Panc1 (cell line): ENCODE data around the gene PLK5. TPM values are rescaled to one million over a fixed set of nuclear protein-coding genes. Genes with fewer than 3 reads are reported as not detected.
A peak's percentile ranks its signal among the peaks of the same experiment; 100 is the strongest.

ENCODE experiments used
- ATAC-seq: fragments of 200-7000 bp; cut with Tn5 transposase; 2 replicates; pipeline ENCODE4 v1.9.1; 2020; ENCODE audit warnings: mild to moderate bottlenecking, moderate library complexity
- BruUV-seq: library from RNA; stranded (reverse); fragments of 400-500 nt; replicated peaks from 2 replicates; lab custom pipeline; 2021; lab: Mats Ljungman, UMichigan
- CTCF ChIA-PET: fragments of 300-600 bp; sonication (Branson Sonifier 250); formaldehyde crosslinking; loops from one replicate; lab custom pipeline; 2022; ENCODE audit warnings: antibody characterized with exemption; lab: Charles Lee
- POLR2A ChIA-PET: fragments of 300-600 bp; sonication (Branson Sonifier 250); formaldehyde crosslinking; loops from one replicate; lab custom pipeline; 2022; ENCODE audit warnings: antibody characterized with exemption; lab: Charles Lee
- DNase-seq: peaks from one replicate; pipeline ENCODE4 v3.0.0-alpha.2; 2010; ENCODE audit warnings: low read depth, low spot score
- H3K27ac ChIP-seq: 2 replicates; pipeline ENCODE4 v1.5.1; 2011; ENCODE audit warnings: mild to moderate bottlenecking, low read length, inconsistent platforms
- H3K27me3 ChIP-seq: fragments of 200-500 bp; sonication (Bioruptor generic); 2 replicates; pipeline ENCODE4 v1.6.0; 2014; ENCODE audit warnings: low read length, inconsistent platforms; ENCODE audit not compliant: control insufficient read depth, insufficient read depth
- H3K36me3 ChIP-seq: fragments of 200-500 bp; sonication (Bioruptor generic); 2 replicates; pipeline ENCODE4 v1.5.1; 2014; ENCODE audit warnings: inconsistent platforms, mild to moderate bottlenecking, low read length, moderate library complexity; ENCODE audit not compliant: control insufficient read depth, insufficient read depth
- H3K4me1 ChIP-seq: 2 replicates; pipeline ENCODE4 v1.5.1; 2011; ENCODE audit warnings: inconsistent platforms, mild to moderate bottlenecking, low read length, moderate library complexity; ENCODE audit not compliant: control insufficient read depth, insufficient read depth
- H3K4me3 ChIP-seq, 2 experiments: 2 replicates each; pipeline ENCODE4 v1.5.1; 2011 to 2012; ENCODE audit warnings: low read depth in 2 of 2, low read length in 2 of 2, mild to moderate bottlenecking in 2 of 2, inconsistent platforms in 1 of 2, moderate library complexity in 1 of 2
- H3K9me3 ChIP-seq: fragments of 200-500 bp; sonication (Bioruptor generic); 2 replicates; pipeline ENCODE4 v1.5.1; 2014; ENCODE audit warnings: low read depth, mild to moderate bottlenecking, inconsistent platforms, low read length, moderate library complexity; ENCODE audit not compliant: control insufficient read depth, insufficient read depth
- CTCF ChIP-seq: fragments of 450-650 bp; IDR thresholded peaks from 2 replicates; pipeline ENCODE4 v1.5.1; 2017; ENCODE audit warnings: mild to moderate bottlenecking
- POLR2AphosphoS5 ChIP-seq: IDR thresholded peaks from 2 replicates; pipeline ENCODE4 v1.6.1; 2012; ENCODE audit warnings: mild to moderate bottlenecking, low read depth, low read length, moderate library complexity
- REST ChIP-seq, 2 experiments: IDR thresholded peaks; 2 replicates each; pipeline ENCODE4 v1.6.1; 2011 to 2012; ENCODE audit warnings: low read depth in 2 of 2, control low read depth in 1 of 2, low read length in 1 of 2, mild to moderate bottlenecking in 1 of 2, moderate library complexity in 1 of 2; ENCODE audit not compliant: insufficient read depth in 1 of 2
- SIN3A ChIP-seq: IDR thresholded peaks from 2 replicates; pipeline ENCODE4 v1.6.1; 2012; ENCODE audit warnings: low read depth, mild to moderate bottlenecking, low read length, moderate library complexity, borderline replicate concordance; ENCODE audit not compliant: insufficient read depth
- TCF7L2 ChIP-seq: IDR thresholded peaks from 2 replicates; pipeline ENCODE4 v1.6.1; 2011; ENCODE audit warnings: mild to moderate bottlenecking, low read depth, low read length, inconsistent platforms
- in situ Hi-C: cut with HindIII; loops from 2 replicates; pipeline ENCODE4 v1.10.0; 2016; ENCODE audit warnings: low sequenced_read_pairs, low pct_unique_long_range_greater_than_20kb
- intact Hi-C: fragments of 100-400 bp; cut with micrococcal nuclease; formaldehyde crosslinking; loops from one replicate; pipeline ENCODE4 v1.10.0; 2022; ENCODE audit not compliant: unreplicated experiment
- total RNA-seq: library from RNA; stranded (reverse); gene quantifications from one replicate; pipeline ENCODE4 v1.2.1, GENCODE V29; 2021; ENCODE audit not compliant: unreplicated experiment

PLK5 gene
- total RNA-seq, 1 experiment from 2014 or later: not detected

DNA sequence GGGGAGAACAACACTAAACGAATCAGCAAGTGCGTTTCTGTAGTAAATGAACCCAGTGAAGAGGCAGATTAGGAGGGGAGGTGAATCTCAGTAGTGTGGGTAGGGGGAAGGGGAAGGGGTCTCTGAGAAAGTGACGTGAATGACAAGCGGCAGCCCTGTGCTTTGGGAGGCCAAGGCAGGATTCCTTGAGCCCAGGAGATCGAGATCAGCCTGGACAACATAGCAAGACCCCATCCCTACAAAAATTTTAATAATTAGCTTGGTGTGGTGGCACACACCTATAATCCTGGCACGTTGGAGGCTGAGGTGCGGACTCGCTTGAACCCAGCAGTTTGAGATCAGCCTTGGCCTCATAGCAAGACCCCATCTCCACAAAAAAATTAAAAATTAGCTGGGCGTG lies 8.1 kb downstream of the PLK5 start:
- no peak for TF ChIP-seq REST (IDR thresholded peaks at IDR 0.05; ENCODE audit: insufficient read depth in 1 of 2, low read depth in 2 of 2, low read length in 1 of 2)
- no peak for TF ChIP-seq POLR2AphosphoS5
- TF ChIP-seq SIN3A: no peak
- no peak for TF ChIP-seq CTCF
- no peak for TF ChIP-seq TCF7L2
- DNase-seq: no peak
- in situ Hi-C loops (no loop called here), intact Hi-C loops (no loop called here)
- no peak for ATAC-seq
- H3K27me3 ChIP-seq: no peaks in the 10 kb centered on the region
- H3K9me3 ChIP-seq: no peaks in the 10 kb centered on the region
- ChIA-PET CTCF (no interaction called here), POLR2A (no interaction called here)
- no peak overlapping the region for H3K4me3 ChIP-seq
- no peaks in the 10 kb centered on the region for H3K36me3 ChIP-seq
- no peaks in the 10 kb centered on the region for H3K4me1 ChIP-seq
- no peak overlapping the region for H3K27ac ChIP-seq
- no TSS peak for BruUV-seq

- Histone ChIP-seq H3K36me3 (no peaks in the 10 kb centered on the region), H3K27me3 (no peaks in the 10 kb centered on the region), H3K4me3 (no peak overlapping the region), H3K9me3 (no peaks in the 10 kb centered on the region), H3K4me1 (no peaks in the 10 kb centered on the region), H3K27ac (no peak overlapping the region)
- intact Hi-C loops: no loop called here
- TF ChIP-seq POLR2AphosphoS5 (no peak), CTCF (no peak), REST (IDR thresholded peaks at IDR 0.05; ENCODE audit: insufficient read depth in 1 of 2, low read depth in 2 of 2, low read length in 1 of 2) (no peak), SIN3A (no peak), TCF7L2 (no peak)
- in situ Hi-C loops: no loop called here
- ChIA-PET CTCF (no interaction called here), POLR2A (no interaction called here)
- ATAC-seq: peak; percentile 68
- no TSS peak for BruUV-seq
- DNase-seq: no peak
Measured at GRCh38 chr19:1533510-1534150, 9.8 kb downstream of the PLK5 start.
